BJ (cell line): ENCODE measurements around the gene TNNT2. TPM values are rescaled to one million over a fixed set of nuclear protein-coding genes. Genes with fewer than 3 reads are reported as not detected.

Experiments used
- CTCF ChIA-PET: fragments of 350-600 bp; formaldehyde crosslinking; extraction: SDS; loops from one replicate; lab custom pipeline; 2021; ENCODE audit warnings: antibody characterized with exemption, inconsistent platforms; lab: Yijun Ruan, JAX
- POLR2A ChIA-PET: fragments of 300-600 bp; sonication (Branson Sonifier 250); formaldehyde crosslinking; extraction: SDS; loops from one replicate; lab custom pipeline; 2021; ENCODE audit warnings: antibody characterized with exemption; lab: Charles Lee
- DNase-seq: peaks from one replicate; pipeline ENCODE4 v3.0.0-alpha.2; 2011; ENCODE audit warnings: low read depth
- H3K27me3 ChIP-seq: 2 replicates; pipeline ENCODE4 v1.6.0; 2011; ENCODE audit warnings: low read length; ENCODE audit not compliant: control insufficient read depth, insufficient read depth
- H3K36me3 ChIP-seq: 2 replicates; pipeline ENCODE4 v1.5.1; 2011; ENCODE audit warnings: low read length; ENCODE audit not compliant: control insufficient read depth, insufficient read depth
- H3K4me3 ChIP-seq: 2 replicates; pipeline ENCODE4 v1.5.1; 2011; ENCODE audit warnings: low read depth, mild to moderate bottlenecking, control low read depth, low read length
- CTCF ChIP-seq: IDR thresholded peaks from 2 replicates; pipeline ENCODE4 v1.5.1; 2011; ENCODE audit warnings: low read depth, mild to moderate bottlenecking, control low read depth, inconsistent platforms, low read length, moderate library complexity; ENCODE audit not compliant: insufficient read depth
- polyA plus RNA-seq: library from polyadenylated mRNA; depleted of rRNA; stranded (reverse); fragments of >200 nt; gene quantifications from 2 replicates; pipeline ENCODE4 v1.2.3, GENCODE V29; 2011

The TNNT2 gene
- polyA plus RNA-seq, 1 experiment: not detected

GRCh38 chr1:201351617-201352016 lies 25.9 kb downstream of the TNNT2 start:
- ChIA-PET CTCF (no interaction called here), POLR2A (no interaction called here)
- DNase-seq: no peak
- Histone ChIP-seq H3K36me3 (no peaks in the 10 kb centered on the region), H3K4me3 (no peak overlapping the region), H3K27me3 (peaks cover 12% of the 10 kb centered on the region; the same call in 1 of the 2 replicates)
- no peak for TF ChIP-seq CTCF

GRCh38 chr1:201350884-201351283 lies 26.6 kb downstream of the TNNT2 start:
- H3K27me3 ChIP-seq: peaks cover 12% of the 10 kb centered on the region; the same call in 1 of the 2 replicates
- H3K36me3 ChIP-seq: no peaks in the 10 kb centered on the region
- DNase-seq: no peak
- CTCF ChIA-PET: interaction anchor here (0.8 to 7.7 kb wide), 6 partner anchors 9 to 103 kb away, joined by 3 to 136 read pairs (median 28); no protein-coding TSS in a partner anchor
- no peak for TF ChIP-seq CTCF
- H3K4me3 ChIP-seq: no peak overlapping the region
- POLR2A ChIA-PET: no interaction called here

- ChIA-PET POLR2A (no interaction called here), CTCF (interaction anchor here (0.8 to 7.7 kb wide), 7 partner anchors 10 to 102 kb away, joined by 3 to 136 read pairs (median 8); no protein-coding TSS in a partner anchor)
- TF ChIP-seq CTCF: no peak
- DNase-seq: no peak
- no peaks in the 10 kb centered on the region for H3K36me3 ChIP-seq
- H3K4me3 ChIP-seq: no peak overlapping the region
- peaks cover 14% of the 10 kb centered on the region; the same call in 1 of the 2 replicates for H3K27me3 ChIP-seq
Measured at GRCh38 chr1:201350361-201350725, 27.1 kb downstream of the TNNT2 start.

- no peaks in the 10 kb centered on the region for H3K36me3 ChIP-seq
- POLR2A ChIA-PET: no interaction called here
- DNase-seq: no peak
- no peak overlapping the region for H3K4me3 ChIP-seq
- H3K27me3 ChIP-seq: peaks cover 7% of the 10 kb centered on the region
- no peak for TF ChIP-seq CTCF
- CTCF ChIA-PET: interaction anchor here (0.8 to 7.7 kb wide), 20 partner anchors 11 to 164 kb away, joined by 3 to 136 read pairs (median 5); partner anchors contain the start of gene LAD1
Measured at GRCh38 chr1:201349092-201349491, 28.4 kb downstream of the TNNT2 start.

- peak; percentile 78 for TF ChIP-seq CTCF
- no peaks in the 10 kb centered on the region for H3K36me3 ChIP-seq
- H3K4me3 ChIP-seq: no peak overlapping the region
- ChIA-PET POLR2A (no interaction called here), CTCF (interaction anchor here (0.5 to 7.7 kb wide), 30 partner anchors 12 to 218 kb away, joined by 3 to 136 read pairs (median 5); partner anchors contain the start of gene LAD1)
- peaks cover 9% of the 10 kb centered on the region for H3K27me3 ChIP-seq
- DNase-seq: no peak
Measured at GRCh38 chr1:201348211-201348566, 29.3 kb downstream of the TNNT2 start.
